Measurements from ENCODE around the gene SCNN1G. TPM values are rescaled to one million over a fixed set of nuclear protein-coding genes. Genes with fewer than 3 reads are reported as not detected.

SCNN1G gene
- total and polyA plus RNA-seq, 2 of the 13 experiments (the other 11 are each of a cell fraction or from before 2014, with no cell fraction given): not detected

DNA sequence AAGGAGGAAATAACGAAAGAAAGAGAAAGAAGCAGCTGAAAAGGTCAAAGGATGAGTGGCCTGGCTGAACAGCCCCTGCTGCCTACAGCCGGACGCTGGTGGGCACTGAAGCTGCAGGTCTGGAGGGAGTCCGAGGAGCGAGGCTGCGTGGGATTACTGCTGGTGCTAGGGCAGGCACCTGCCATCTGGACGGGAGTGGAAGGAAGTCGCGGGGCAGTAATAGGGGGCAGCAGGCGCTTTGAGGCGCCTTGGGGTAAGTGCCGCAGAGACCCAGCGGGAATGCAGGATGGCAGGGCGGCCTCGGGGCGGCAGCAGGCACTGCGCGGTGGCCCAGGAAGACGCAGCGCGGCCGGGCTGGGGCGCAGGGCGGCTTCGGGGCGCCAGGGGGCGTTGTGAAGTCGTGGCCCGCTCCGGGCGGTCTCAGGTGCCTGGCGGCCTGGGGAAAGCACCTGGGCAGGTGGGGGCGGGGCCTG is 303 bp upstream of the SCNN1G start (continued):
- TF ChIP-seq, protein P1, sequence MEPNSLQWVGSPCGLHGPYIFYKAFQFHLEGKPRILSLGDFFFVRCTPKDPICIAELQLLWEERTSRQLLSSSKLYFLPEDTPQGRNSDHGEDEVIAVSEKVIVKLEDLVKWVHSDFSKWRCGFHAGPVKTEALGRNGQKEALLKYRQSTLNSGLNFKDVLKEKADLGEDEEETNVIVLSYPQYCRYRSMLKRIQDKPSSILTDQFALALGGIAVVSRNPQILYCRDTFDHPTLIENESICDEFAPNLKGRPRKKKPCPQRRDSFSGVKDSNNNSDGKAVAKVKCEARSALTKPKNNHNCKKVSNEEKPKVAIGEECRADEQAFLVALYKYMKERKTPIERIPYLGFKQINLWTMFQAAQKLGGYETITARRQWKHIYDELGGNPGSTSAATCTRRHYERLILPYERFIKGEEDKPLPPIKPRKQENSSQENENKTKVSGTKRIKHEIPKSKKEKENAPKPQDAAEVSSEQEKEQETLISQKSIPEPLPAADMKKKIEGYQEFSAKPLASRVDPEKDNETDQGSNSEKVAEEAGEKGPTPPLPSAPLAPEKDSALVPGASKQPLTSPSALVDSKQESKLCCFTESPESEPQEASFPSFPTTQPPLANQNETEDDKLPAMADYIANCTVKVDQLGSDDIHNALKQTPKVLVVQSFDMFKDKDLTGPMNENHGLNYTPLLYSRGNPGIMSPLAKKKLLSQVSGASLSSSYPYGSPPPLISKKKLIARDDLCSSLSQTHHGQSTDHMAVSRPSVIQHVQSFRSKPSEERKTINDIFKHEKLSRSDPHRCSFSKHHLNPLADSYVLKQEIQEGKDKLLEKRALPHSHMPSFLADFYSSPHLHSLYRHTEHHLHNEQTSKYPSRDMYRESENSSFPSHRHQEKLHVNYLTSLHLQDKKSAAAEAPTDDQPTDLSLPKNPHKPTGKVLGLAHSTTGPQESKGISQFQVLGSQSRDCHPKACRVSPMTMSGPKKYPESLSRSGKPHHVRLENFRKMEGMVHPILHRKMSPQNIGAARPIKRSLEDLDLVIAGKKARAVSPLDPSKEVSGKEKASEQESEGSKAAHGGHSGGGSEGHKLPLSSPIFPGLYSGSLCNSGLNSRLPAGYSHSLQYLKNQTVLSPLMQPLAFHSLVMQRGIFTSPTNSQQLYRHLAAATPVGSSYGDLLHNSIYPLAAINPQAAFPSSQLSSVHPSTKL (CRISPR knock-in tag; IDR thresholded peaks at IDR 0.05): peak; percentile 53; the same call in 1 of the 2 replicates
- TF ChIP-seq REPIN1 (CRISPR knock-in tag; IDR thresholded peaks at IDR 0.05; ENCODE audit: borderline replicate concordance, low read depth) (no peak), NFYC (CRISPR knock-in tag; IDR thresholded peaks at IDR 0.05) (no peak), NKX3-1 (CRISPR knock-in tag; IDR thresholded peaks at IDR 0.05) (no peak), GTF2F1 (IDR thresholded peaks at IDR 0.05; ENCODE audit: low read length) (no peak)
- TF ChIP-seq, protein P2, sequence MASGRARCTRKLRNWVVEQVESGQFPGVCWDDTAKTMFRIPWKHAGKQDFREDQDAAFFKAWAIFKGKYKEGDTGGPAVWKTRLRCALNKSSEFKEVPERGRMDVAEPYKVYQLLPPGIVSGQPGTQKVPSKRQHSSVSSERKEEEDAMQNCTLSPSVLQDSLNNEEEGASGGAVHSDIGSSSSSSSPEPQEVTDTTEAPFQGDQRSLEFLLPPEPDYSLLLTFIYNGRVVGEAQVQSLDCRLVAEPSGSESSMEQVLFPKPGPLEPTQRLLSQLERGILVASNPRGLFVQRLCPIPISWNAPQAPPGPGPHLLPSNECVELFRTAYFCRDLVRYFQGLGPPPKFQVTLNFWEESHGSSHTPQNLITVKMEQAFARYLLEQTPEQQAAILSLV (CRISPR knock-in tag; IDR thresholded peaks at IDR 0.05; ENCODE audit: borderline replicate concordance): peak; percentile 85; the same call in 1 of the 2 replicates

DNA sequence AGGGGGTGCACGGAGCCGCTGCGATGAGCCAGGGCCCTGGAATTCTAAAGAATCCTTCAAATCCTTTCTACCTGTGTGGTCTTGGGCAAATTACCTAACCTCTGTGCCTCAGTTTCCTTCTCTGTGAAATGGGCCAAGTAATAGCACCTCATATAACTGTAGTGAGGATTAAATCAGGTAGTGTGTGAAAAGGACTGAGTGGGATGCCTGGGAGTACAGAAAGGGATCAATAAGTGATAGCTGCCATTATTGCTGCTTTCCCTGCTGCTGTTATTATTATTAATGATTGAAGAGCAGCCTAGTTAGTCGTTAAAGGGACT is 958 bp downstream of the SCNN1G start:
- no peaks in the 10 kb centered on the region for H3K9me3 ChIP-seq (ENCODE audit: low read length)
- no peaks in the 10 kb centered on the region for H3K36me3 ChIP-seq (replicated peaks in 1 of 2; ENCODE audit: control insufficient read depth in 1 of 2, insufficient read depth in 2 of 2, low read length in 2 of 2)
- BruUV-seq (replicated peaks): no TSS peak
- H3K27ac ChIP-seq (ENCODE audit: extremely low read length, insufficient read depth, low read length): no peak overlapping the region
- ATAC-seq (no peak), DNase-seq (ENCODE audit: low spot score) (no peak), FAIRE-seq (no peak)
- intact Hi-C loops (cut with micrococcal nuclease; ENCODE audit: unreplicated experiment): loop anchor here (10.0 kb wide), 1 partner anchor 289 kb away; no protein-coding TSS in a partner anchor
- ChIA-PET POLR2A (no interaction called here), CTCF (ENCODE audit: low intra/inter-chr PET ratio, low total read pairs) (interaction anchor here (8.0 kb wide), 1 partner anchor 250 kb away, joined by 251 read pairs; no protein-coding TSS in a partner anchor)
- H3K4me3 ChIP-seq (replicated peaks in 1 of 3; ENCODE audit: insufficient read depth in 1 of 3, low read depth in 2 of 3, low read length in 3 of 3): no peak overlapping the region
- peaks cover 3% of the 10 kb centered on the region; the same call in 1 of the 2 replicates for H4K20me1 ChIP-seq (ENCODE audit: insufficient read depth, low read length)
- WGBS (ENCODE audit: low lambda C conversion rate): 15% methylated on average over 4 of the region's 4 CpGs
- H2AFZ ChIP-seq (ENCODE audit: low read length): no peak overlapping the region
- no peaks in the 10 kb centered on the region for H3K79me2 ChIP-seq (ENCODE audit: insufficient read depth, low read length)
- H3K9ac ChIP-seq (ENCODE audit: insufficient read depth, low read depth, low read length): no peak overlapping the region
- peaks cover 8% of the 10 kb centered on the region for H3K4me1 ChIP-seq (ENCODE audit: insufficient read depth, low read length)
- no peak overlapping the region for H3K4me2 ChIP-seq (ENCODE audit: low read depth, low read length)
- in situ Hi-C loops (cut with HindIII; ENCODE audit: extremely low pct_ligation_motif_present, low pct_unique_long_range_greater_than_20kb): loop anchor here (5.0 kb wide), 1 partner anchor 249 kb away; no protein-coding TSS in a partner anchor
- H3K27me3 ChIP-seq (ENCODE audit: control insufficient read depth in 1 of 2, insufficient read depth in 2 of 2, low read length in 2 of 2): peaks cover 21 to 56% of the 10 kb centered on the region in 2 experiments
- no peak for TF ChIP-seq RFX5 (IDR thresholded peaks at IDR 0.05; ENCODE audit: low read depth, low read length)
- no peak for TF ChIP-seq ZNF713 (CRISPR knock-in tag; IDR thresholded peaks at IDR 0.05)
- TF ChIP-seq YEATS2 (CRISPR knock-in tag; IDR thresholded peaks at IDR 0.05; ENCODE audit: borderline replicate concordance): no peak
- no peak for TF ChIP-seq ZNF263 (CRISPR knock-in tag; IDR thresholded peaks at IDR 0.05)
- TF ChIP-seq EZH2 (conservative IDR thresholded peaks at IDR 0.05; ENCODE audit: low read depth, low read length): 0 out of 2 replicates have a peak, but pooled peaks have one; percentile 6
- no peak for TF ChIP-seq ZNF577 (CRISPR knock-in tag; IDR thresholded peaks at IDR 0.05; ENCODE audit: borderline replicate concordance, low read depth)
- no peak for TF ChIP-seq TCF7 (IDR thresholded peaks at IDR 0.05; ENCODE audit: low read depth)
- no peak for TF ChIP-seq ZNF724P (CRISPR knock-in tag; IDR thresholded peaks at IDR 0.05; ENCODE audit: borderline replicate concordance)
- no peak for TF ChIP-seq MED8 (CRISPR knock-in tag; IDR thresholded peaks at IDR 0.05; ENCODE audit: insufficient replicate concordance)
- no peak for TF ChIP-seq ZNF205 (CRISPR knock-in tag; IDR thresholded peaks at IDR 0.05)
- TF ChIP-seq KMT2A (CRISPR knock-in tag; IDR thresholded peaks at IDR 0.05): no peak
- TF ChIP-seq, protein P3, sequence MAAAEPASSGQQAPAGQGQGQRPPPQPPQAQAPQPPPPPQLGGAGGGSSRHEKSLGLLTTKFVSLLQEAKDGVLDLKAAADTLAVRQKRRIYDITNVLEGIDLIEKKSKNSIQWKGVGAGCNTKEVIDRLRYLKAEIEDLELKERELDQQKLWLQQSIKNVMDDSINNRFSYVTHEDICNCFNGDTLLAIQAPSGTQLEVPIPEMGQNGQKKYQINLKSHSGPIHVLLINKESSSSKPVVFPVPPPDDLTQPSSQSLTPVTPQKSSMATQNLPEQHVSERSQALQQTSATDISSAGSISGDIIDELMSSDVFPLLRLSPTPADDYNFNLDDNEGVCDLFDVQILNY (CRISPR knock-in tag; conservative IDR thresholded peaks at IDR 0.05): no peak
- TF ChIP-seq ZNF776 (CRISPR knock-in tag; IDR thresholded peaks at IDR 0.05): no peak
- no peak for TF ChIP-seq CEBPB (IDR thresholded peaks at IDR 0.05; ENCODE audit: borderline replicate concordance, low read depth, low read length)

All from HepG2 (cell line).